ENCODE results near the gene ITM2A.

- TF ChIP-seq CTCF (IDR thresholded peaks at IDR 0.05) (no peak), POLR2A (IDR thresholded peaks at IDR 0.05) (no peak)
Observed at GRCh38 chrX:79368441-79368840, 1.3 kb upstream of the ITM2A start.

Data from prostate gland (tissue), 2 donors.